ENCODE measurements around the gene TUBD1. TPM values are rescaled to one million over a fixed set of nuclear protein-coding genes. Genes with fewer than 3 reads are reported as not detected.

Gene TUBD1
- total and polyA plus RNA-seq, 2 of the 13 experiments (the other 11 are each of a cell fraction or from before 2014, with no cell fraction given): 18.2 to 25.9 TPM

GRCh38 chr17:59814276-59814675 is 78.5 kb downstream of the TUBD1 start:
- no peak overlapping the region for H3K9ac ChIP-seq (ENCODE audit: insufficient read depth, low read depth, low read length)
- DNase-seq (ENCODE audit: low spot score): no peak
- intact Hi-C loops (cut with micrococcal nuclease; ENCODE audit: unreplicated experiment): no loop called here
- no peak for ATAC-seq
- no peaks in the 10 kb centered on the region for H3K79me2 ChIP-seq (ENCODE audit: insufficient read depth, low read length)
- no peak overlapping the region for H3K4me2 ChIP-seq (ENCODE audit: low read depth, low read length)
- ChIA-PET POLR2A (interaction anchor here (1.5 to 1.9 kb wide), 3 partner anchors 15 to 28 kb away, joined by 5 to 7 read pairs (median 5); no protein-coding TSS in a partner anchor), CTCF (ENCODE audit: low intra/inter-chr PET ratio, low total read pairs) (no interaction called here)
- no peaks in the 10 kb centered on the region for H3K9me3 ChIP-seq (ENCODE audit: low read length)
- no peak overlapping the region for H3K27ac ChIP-seq (ENCODE audit: extremely low read length, insufficient read depth, low read length)
- FAIRE-seq: no peak
- H3K36me3 ChIP-seq (replicated peaks in 1 of 2; ENCODE audit: control insufficient read depth in 1 of 2, insufficient read depth in 2 of 2, low read length in 2 of 2): peaks cover 7 to 33% of the 10 kb centered on the region in 2 experiments
- H3K27me3 ChIP-seq (ENCODE audit: control insufficient read depth in 1 of 2, insufficient read depth in 2 of 2, low read length in 2 of 2): no peaks in the 10 kb centered on the region
- BruUV-seq (replicated peaks): no TSS peak
- H2AFZ ChIP-seq (ENCODE audit: low read length): no peak overlapping the region
- 100% methylated on average over 1 of the region's 1 CpG for WGBS (ENCODE audit: low lambda C conversion rate)
- peaks cover 10% of the 10 kb centered on the region for H3K4me1 ChIP-seq (ENCODE audit: insufficient read depth, low read length)
- no peak overlapping the region for H3K4me3 ChIP-seq (replicated peaks in 1 of 3; ENCODE audit: insufficient read depth in 1 of 3, low read depth in 2 of 3, low read length in 3 of 3)
- in situ Hi-C loops (cut with HindIII; ENCODE audit: extremely low pct_ligation_motif_present, low pct_unique_long_range_greater_than_20kb): no loop called here
- H4K20me1 ChIP-seq (ENCODE audit: insufficient read depth, low read length): no peaks in the 10 kb centered on the region
- TF ChIP-seq PATZ1 (CRISPR knock-in tag; IDR thresholded peaks at IDR 0.05) (no peak), ZNF609 (CRISPR knock-in tag; IDR thresholded peaks at IDR 0.05; ENCODE audit: borderline replicate concordance) (no peak), SKIL (CRISPR knock-in tag; IDR thresholded peaks at IDR 0.05; ENCODE audit: borderline replicate concordance) (no peak), SIX1 (CRISPR knock-in tag; IDR thresholded peaks at IDR 0.05; ENCODE audit: borderline replicate concordance) (no peak), AHR (CRISPR knock-in tag; IDR thresholded peaks at IDR 0.05) (no peak), ZBTB37 (CRISPR knock-in tag; IDR thresholded peaks at IDR 0.05) (no peak), ZNF768 (CRISPR knock-in tag; IDR thresholded peaks at IDR 0.05) (no peak), ZNF597 (CRISPR knock-in tag; IDR thresholded peaks at IDR 0.05) (no peak), UBTF (CRISPR knock-in tag; IDR thresholded peaks at IDR 0.05) (no peak), ZFAT (CRISPR knock-in tag; conservative IDR thresholded peaks at IDR 0.05) (no peak)
